Glutamatergic neuron (in vitro differentiated cells): ENCODE data around the gene FCAMR. TPM values are rescaled to one million over a fixed set of nuclear protein-coding genes. Genes with fewer than 3 reads are reported as not detected.

ENCODE experiments used
- DNase-seq: peaks from one replicate; pipeline ENCODE4 v3.0.0; 2022
- H3K27ac Mint-ChIP-seq: one replicate; pipeline ENCODE4 v1.8.0; 2020; ENCODE audit warnings: mild to moderate bottlenecking, mixed read lengths, inconsistent platforms; ENCODE audit not compliant: unreplicated experiment
- H3K27me3 Mint-ChIP-seq: one replicate; pipeline ENCODE4 v1.8.0; 2020; ENCODE audit warnings: mild to moderate bottlenecking, moderate library complexity, mixed read lengths, inconsistent platforms; ENCODE audit not compliant: unreplicated experiment
- H3K36me3 Mint-ChIP-seq: one replicate; pipeline ENCODE4 v1.8.0; 2020; ENCODE audit warnings: mild to moderate bottlenecking, mixed read lengths, inconsistent platforms; ENCODE audit not compliant: unreplicated experiment
- H3K4me1 Mint-ChIP-seq: one replicate; pipeline ENCODE4 v1.8.0; 2020; ENCODE audit warnings: mild to moderate bottlenecking, low read depth, mixed read lengths, inconsistent platforms; ENCODE audit not compliant: unreplicated experiment
- H3K4me3 Mint-ChIP-seq: one replicate; pipeline ENCODE4 v1.8.0; 2020; ENCODE audit warnings: mild to moderate bottlenecking, mixed read lengths, inconsistent platforms; ENCODE audit not compliant: unreplicated experiment
- H3K9me3 Mint-ChIP-seq: one replicate; pipeline ENCODE4 v1.8.0; 2020; ENCODE audit warnings: mild to moderate bottlenecking, moderate library complexity, mixed read lengths, inconsistent platforms; ENCODE audit not compliant: unreplicated experiment
- long read RNA-seq: library from polyadenylated mRNA; unstranded; transcript quantifications from one replicate; pipeline ENCODE4 v2.0.0, GENCODE V29; 2020; ENCODE audit not compliant: unreplicated experiment
- total RNA-seq: library from RNA; stranded (reverse); fragmentation: NEBNext Ultra II Directional; extraction: Animal tissue kit (Norgen Biotek cat#: 25700); gene quantifications from one replicate; pipeline ENCODE4 v1.2.1, GENCODE V29; 2021; ENCODE audit not compliant: unreplicated experiment
- TF ChIP-seq, protein P1 (sequence below): fragments of 200-600 bp; sonication (generic); IDR thresholded peaks from one replicate; pipeline ENCODE4 v1.5.0; 2021; ENCODE audit not compliant: partially characterized antibody, unreplicated experiment

The FCAMR gene
- not detected for total RNA-seq
- long read RNA-seq: 0 reads

- no peak within 1 kb of the TSS for H3K27ac Mint-ChIP-seq
- H3K9me3 Mint-ChIP-seq: no peaks in the 10 kb centered on the region
- TF ChIP-seq, protein P1, sequence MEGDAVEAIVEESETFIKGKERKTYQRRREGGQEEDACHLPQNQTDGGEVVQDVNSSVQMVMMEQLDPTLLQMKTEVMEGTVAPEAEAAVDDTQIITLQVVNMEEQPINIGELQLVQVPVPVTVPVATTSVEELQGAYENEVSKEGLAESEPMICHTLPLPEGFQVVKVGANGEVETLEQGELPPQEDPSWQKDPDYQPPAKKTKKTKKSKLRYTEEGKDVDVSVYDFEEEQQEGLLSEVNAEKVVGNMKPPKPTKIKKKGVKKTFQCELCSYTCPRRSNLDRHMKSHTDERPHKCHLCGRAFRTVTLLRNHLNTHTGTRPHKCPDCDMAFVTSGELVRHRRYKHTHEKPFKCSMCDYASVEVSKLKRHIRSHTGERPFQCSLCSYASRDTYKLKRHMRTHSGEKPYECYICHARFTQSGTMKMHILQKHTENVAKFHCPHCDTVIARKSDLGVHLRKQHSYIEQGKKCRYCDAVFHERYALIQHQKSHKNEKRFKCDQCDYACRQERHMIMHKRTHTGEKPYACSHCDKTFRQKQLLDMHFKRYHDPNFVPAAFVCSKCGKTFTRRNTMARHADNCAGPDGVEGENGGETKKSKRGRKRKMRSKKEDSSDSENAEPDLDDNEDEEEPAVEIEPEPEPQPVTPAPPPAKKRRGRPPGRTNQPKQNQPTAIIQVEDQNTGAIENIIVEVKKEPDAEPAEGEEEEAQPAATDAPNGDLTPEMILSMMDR: no peak
- no peaks in the 10 kb centered on the region for H3K4me1 Mint-ChIP-seq
- DNase-seq: no peak
- H3K36me3 Mint-ChIP-seq: no peaks in the 10 kb centered on the region
- no peak within 1 kb of the TSS for H3K4me3 Mint-ChIP-seq
- H3K27me3 Mint-ChIP-seq: peaks cover 6% of the 10 kb centered on the region
Observed at GRCh38 chr1:206970446-206970845, at the start of gene FCAMR. FCAMR (minus strand) TSS chr1:206970460; CDS start chr1:206970125, 335 bp downstream.

DNA sequence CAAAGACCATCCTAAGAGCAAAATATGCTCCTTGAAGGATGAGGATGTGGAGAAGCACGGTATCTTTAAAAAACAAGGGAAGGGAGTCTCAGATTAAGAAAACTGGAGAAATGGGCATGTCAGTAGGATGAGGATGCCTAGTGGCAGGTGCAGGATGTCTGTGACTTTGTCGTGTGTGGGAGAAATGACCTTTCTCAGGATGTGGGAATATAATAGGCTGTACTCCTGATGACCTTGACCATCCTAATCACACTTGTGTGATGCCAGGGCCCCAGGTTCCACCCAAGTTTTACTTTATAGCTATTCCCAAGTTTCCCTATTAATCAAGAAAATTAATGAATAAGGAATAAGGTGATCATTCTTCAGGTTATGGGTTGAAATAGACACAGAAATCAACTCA lies 49.4 kb upstream of the FCAMR start:
- no peak for DNase-seq
- TF ChIP-seq, protein P1: no peak
- Mint-ChIP-seq H3K4me3 (no peak overlapping the region), H3K27me3 (peaks cover 7% of the 10 kb centered on the region), H3K9me3 (peaks cover 2% of the 10 kb centered on the region), H3K27ac (no peak overlapping the region), H3K36me3 (no peaks in the 10 kb centered on the region), H3K4me1 (no peaks in the 10 kb centered on the region)

- Mint-ChIP-seq H3K27ac (no peak overlapping the region), H3K4me1 (no peaks in the 10 kb centered on the region), H3K27me3 (peaks cover 7% of the 10 kb centered on the region), H3K36me3 (no peaks in the 10 kb centered on the region), H3K9me3 (peaks cover 2% of the 10 kb centered on the region), H3K4me3 (no peak overlapping the region)
- DNase-seq: no peak
- TF ChIP-seq, protein P1: no peak
Observed at GRCh38 chr1:207019161-207019560, 48.9 kb upstream of the FCAMR start.

DNA sequence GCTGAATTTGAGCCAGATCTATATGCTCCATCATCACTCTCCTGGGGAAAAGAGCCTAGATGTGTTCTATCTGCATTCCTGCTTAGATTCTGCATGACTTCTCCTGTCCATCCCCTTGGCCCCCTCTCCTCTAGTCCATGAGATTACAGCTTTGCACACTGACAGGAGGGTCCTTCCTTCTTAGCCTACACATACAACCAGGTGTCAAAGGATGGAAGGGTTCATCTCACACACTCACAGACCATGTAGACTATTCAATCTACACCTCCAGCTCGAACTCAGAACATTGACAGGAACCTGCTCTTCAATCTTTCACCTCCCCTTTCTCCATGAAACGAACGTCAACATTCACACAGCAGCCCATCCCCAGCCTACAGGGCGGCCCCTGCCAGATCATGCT lies 48.4 kb upstream of the FCAMR start:
- peaks cover 2% of the 10 kb centered on the region for H3K9me3 Mint-ChIP-seq
- H3K36me3 Mint-ChIP-seq: no peaks in the 10 kb centered on the region
- H3K27me3 Mint-ChIP-seq: peaks cover 7% of the 10 kb centered on the region
- TF ChIP-seq, protein P1: no peak
- H3K4me1 Mint-ChIP-seq: no peaks in the 10 kb centered on the region
- no peak overlapping the region for H3K27ac Mint-ChIP-seq
- no peak overlapping the region for H3K4me3 Mint-ChIP-seq
- no peak for DNase-seq

GRCh38 chr1:207017615-207018559 lies 47.6 kb upstream of the FCAMR start:
- peaks cover 2% of the 10 kb centered on the region for H3K9me3 Mint-ChIP-seq
- H3K4me3 Mint-ChIP-seq: no peak overlapping the region
- TF ChIP-seq, protein P1: no peak

More at GRCh38 chr1:207017615-207018559, 47.6 kb upstream of the FCAMR start:
- Mint-ChIP-seq H3K4me1 (no peaks in the 10 kb centered on the region), H3K27ac (no peak overlapping the region), H3K27me3 (peaks cover 10% of the 10 kb centered on the region), H3K36me3 (no peaks in the 10 kb centered on the region)
- no peak for DNase-seq
